Astrocyte of the spinal cord (primary cell): Measurements from ENCODE around the gene LEF1.

ENCODE experiments used
- DNase-seq: peaks from one replicate; pipeline ENCODE4 v3.0.0; 2011; ENCODE audit warnings: low read depth, low spot score
- H3K4me3 ChIP-seq: 2 replicates; pipeline ENCODE4 v1.5.1; 2011; ENCODE audit warnings: low read depth, mild to moderate bottlenecking, low read length, moderate library complexity
- CTCF ChIP-seq: IDR thresholded peaks from 2 replicates; pipeline ENCODE4 v1.5.1; 2012; ENCODE audit warnings: low read depth, mild to moderate bottlenecking, low read length, inconsistent platforms
- in situ Hi-C: cut with HindIII; loops from 2 replicates; pipeline ENCODE4 v1.10.0; 2017; ENCODE audit warnings: low sequenced_read_pairs

The LEF1 gene

GRCh38 chr4:108008721-108009120 lies 160.0 kb downstream of the LEF1 start:
- no peak for DNase-seq
- TF ChIP-seq CTCF, result no peak
- H3K4me3 ChIP-seq, result no peak overlapping the region
- in situ Hi-C loops, result no loop called here

- no peak overlapping the region for H3K4me3 ChIP-seq
- no peak for DNase-seq
- in situ Hi-C loops, result no loop called here
- no peak for TF ChIP-seq CTCF
Observed at GRCh38 chr4:108007984-108008383, 160.7 kb downstream of the LEF1 start.

GRCh38 chr4:108006361-108006760 lies 162.4 kb downstream of the LEF1 start:
- TF ChIP-seq CTCF, result no peak
- DNase-seq, result no peak
- H3K4me3 ChIP-seq, result no peak overlapping the region
- in situ Hi-C loops, result no loop called here

GRCh38 chr4:108005807-108006206 lies 162.9 kb downstream of the LEF1 start:
- in situ Hi-C loops, result no loop called here
- DNase-seq, result no peak
- no peak for TF ChIP-seq CTCF

GRCh38 chr4:108004646-108005045 lies 164.1 kb downstream of the LEF1 start:
- no peak for DNase-seq
- no peak overlapping the region for H3K4me3 ChIP-seq
- in situ Hi-C loops, result no loop called here
- TF ChIP-seq CTCF, result no peak

More at GRCh38 chr4:108005807-108006206, 162.9 kb downstream of the LEF1 start:
- H3K4me3 ChIP-seq, result no peak overlapping the region

- DNase-seq, result no peak
- no peak overlapping the region for H3K4me3 ChIP-seq
- no peak for TF ChIP-seq CTCF
- in situ Hi-C loops, result no loop called here
Observed at GRCh38 chr4:108003982-108004515, 164.7 kb downstream of the LEF1 start.
